ENCODE data around the gene LRRTM4. TPM values are rescaled to one million over a fixed set of nuclear protein-coding genes. Genes with fewer than 3 reads are reported as not detected.

Gene LRRTM4
- polyA plus RNA-seq, 1 donor from 2014 or later = 37.1 TPM

DNA sequence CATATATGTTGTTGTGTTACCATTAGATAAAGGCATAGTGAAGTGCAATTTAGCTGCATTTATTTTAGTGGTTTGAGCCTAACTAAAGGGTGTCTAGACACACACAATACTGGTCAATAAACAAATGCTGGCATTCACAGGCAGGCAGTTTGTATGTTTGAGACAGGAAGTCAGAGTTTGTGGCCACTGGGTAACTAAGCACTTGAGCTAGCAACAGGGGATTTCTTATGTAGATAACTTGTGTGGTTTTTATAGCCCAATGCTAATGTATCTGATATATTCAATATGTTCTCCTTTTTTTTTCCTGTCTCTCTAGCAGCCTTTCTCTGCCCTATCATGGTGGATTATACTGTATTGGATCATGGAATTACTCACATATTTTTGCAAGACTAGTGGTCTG lies 38.1 kb downstream of the LRRTM4 start:
- Histone ChIP-seq H3K27me3 (ENCODE audit: insufficient read depth, low read depth, low read length) (no peaks in the 10 kb centered on the region), H3K9ac (ENCODE audit: low read length) (no peak overlapping the region), H3F3A (ENCODE audit: insufficient read depth, low read length, poor library complexity, severe bottlenecking) (no peaks in the 10 kb centered on the region), H2AFZ (ENCODE audit: low read depth, low read length) (no peak overlapping the region), H3K79me2 (replicated peaks; ENCODE audit: insufficient read depth, low read length) (no peaks in the 10 kb centered on the region), H3K9me2 (ENCODE audit: insufficient read depth, low read length) (no peaks in the 10 kb centered on the region), H3K4me2 (ENCODE audit: low read length) (no peak overlapping the region), H4K20me1 (ENCODE audit: insufficient read depth) (no peaks in the 10 kb centered on the region), H3K36me3 (ENCODE audit: insufficient read depth, low read length) (no peaks in the 10 kb centered on the region), H3K4me3 (ENCODE audit: low read length) (no peak overlapping the region), H3K9me3 (ENCODE audit: low read length) (no peaks in the 10 kb centered on the region), H3K27ac (ENCODE audit: low read length) (no peak overlapping the region)
- TF ChIP-seq MXI1 (conservative IDR thresholded peaks at IDR 0.05; ENCODE audit: poor library complexity, severe bottlenecking) (no peak), TAF1 (IDR thresholded peaks at IDR 0.05; ENCODE audit: low read depth) (no peak), EP300 (conservative IDR thresholded peaks at IDR 0.05; ENCODE audit: poor library complexity, severe bottlenecking) (no peak), POLR2AphosphoS5 (IDR thresholded peaks at IDR 0.05) (no peak), EZH2 (IDR thresholded peaks at IDR 0.05; ENCODE audit: borderline replicate concordance, insufficient read depth, low read length, poor library complexity, severe bottlenecking) (no peak), RAD21 (conservative IDR thresholded peaks at IDR 0.05) (no peak), SMC3 (conservative IDR thresholded peaks at IDR 0.05; ENCODE audit: poor library complexity) (no peak)
- TF ChIP-seq, protein P1, sequence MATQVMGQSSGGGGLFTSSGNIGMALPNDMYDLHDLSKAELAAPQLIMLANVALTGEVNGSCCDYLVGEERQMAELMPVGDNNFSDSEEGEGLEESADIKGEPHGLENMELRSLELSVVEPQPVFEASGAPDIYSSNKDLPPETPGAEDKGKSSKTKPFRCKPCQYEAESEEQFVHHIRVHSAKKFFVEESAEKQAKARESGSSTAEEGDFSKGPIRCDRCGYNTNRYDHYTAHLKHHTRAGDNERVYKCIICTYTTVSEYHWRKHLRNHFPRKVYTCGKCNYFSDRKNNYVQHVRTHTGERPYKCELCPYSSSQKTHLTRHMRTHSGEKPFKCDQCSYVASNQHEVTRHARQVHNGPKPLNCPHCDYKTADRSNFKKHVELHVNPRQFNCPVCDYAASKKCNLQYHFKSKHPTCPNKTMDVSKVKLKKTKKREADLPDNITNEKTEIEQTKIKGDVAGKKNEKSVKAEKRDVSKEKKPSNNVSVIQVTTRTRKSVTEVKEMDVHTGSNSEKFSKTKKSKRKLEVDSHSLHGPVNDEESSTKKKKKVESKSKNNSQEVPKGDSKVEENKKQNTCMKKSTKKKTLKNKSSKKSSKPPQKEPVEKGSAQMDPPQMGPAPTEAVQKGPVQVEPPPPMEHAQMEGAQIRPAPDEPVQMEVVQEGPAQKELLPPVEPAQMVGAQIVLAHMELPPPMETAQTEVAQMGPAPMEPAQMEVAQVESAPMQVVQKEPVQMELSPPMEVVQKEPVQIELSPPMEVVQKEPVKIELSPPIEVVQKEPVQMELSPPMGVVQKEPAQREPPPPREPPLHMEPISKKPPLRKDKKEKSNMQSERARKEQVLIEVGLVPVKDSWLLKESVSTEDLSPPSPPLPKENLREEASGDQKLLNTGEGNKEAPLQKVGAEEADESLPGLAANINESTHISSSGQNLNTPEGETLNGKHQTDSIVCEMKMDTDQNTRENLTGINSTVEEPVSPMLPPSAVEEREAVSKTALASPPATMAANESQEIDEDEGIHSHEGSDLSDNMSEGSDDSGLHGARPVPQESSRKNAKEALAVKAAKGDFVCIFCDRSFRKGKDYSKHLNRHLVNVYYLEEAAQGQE (IDR thresholded peaks at IDR 0.05; ENCODE audit: borderline replicate concordance) = no peak
- TF ChIP-seq, protein P2, sequence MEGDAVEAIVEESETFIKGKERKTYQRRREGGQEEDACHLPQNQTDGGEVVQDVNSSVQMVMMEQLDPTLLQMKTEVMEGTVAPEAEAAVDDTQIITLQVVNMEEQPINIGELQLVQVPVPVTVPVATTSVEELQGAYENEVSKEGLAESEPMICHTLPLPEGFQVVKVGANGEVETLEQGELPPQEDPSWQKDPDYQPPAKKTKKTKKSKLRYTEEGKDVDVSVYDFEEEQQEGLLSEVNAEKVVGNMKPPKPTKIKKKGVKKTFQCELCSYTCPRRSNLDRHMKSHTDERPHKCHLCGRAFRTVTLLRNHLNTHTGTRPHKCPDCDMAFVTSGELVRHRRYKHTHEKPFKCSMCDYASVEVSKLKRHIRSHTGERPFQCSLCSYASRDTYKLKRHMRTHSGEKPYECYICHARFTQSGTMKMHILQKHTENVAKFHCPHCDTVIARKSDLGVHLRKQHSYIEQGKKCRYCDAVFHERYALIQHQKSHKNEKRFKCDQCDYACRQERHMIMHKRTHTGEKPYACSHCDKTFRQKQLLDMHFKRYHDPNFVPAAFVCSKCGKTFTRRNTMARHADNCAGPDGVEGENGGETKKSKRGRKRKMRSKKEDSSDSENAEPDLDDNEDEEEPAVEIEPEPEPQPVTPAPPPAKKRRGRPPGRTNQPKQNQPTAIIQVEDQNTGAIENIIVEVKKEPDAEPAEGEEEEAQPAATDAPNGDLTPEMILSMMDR (IDR thresholded peaks at IDR 0.05; ENCODE audit: poor library complexity, severe bottlenecking) = no peak

DNA sequence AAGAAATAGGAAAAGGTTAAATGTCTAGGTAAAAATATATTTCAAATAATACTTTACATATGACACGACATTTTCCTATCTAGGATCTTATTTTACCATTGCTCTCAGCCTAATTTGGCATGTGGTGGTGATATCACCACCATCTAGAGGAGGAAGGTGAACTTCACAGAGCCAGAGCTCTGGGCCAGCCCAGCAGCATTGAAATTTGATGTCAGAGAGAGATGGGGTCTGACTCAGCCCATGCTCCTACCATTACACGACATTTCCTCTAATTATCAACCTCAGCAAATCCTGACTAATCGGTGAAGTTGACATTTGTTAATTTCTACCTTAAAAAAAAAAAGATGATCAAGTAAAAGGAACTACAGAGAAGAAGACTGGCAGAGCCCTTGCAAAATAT lies 42.3 kb downstream of the LRRTM4 start:
- TF ChIP-seq EP300 (conservative IDR thresholded peaks at IDR 0.05; ENCODE audit: poor library complexity, severe bottlenecking) (no peak), SMC3 (conservative IDR thresholded peaks at IDR 0.05; ENCODE audit: poor library complexity) (no peak), EZH2 (IDR thresholded peaks at IDR 0.05; ENCODE audit: borderline replicate concordance, insufficient read depth, low read length, poor library complexity, severe bottlenecking) (no peak), RAD21 (conservative IDR thresholded peaks at IDR 0.05) (no peak), TAF1 (IDR thresholded peaks at IDR 0.05; ENCODE audit: low read depth) (no peak), POLR2AphosphoS5 (IDR thresholded peaks at IDR 0.05) (no peak), MXI1 (conservative IDR thresholded peaks at IDR 0.05; ENCODE audit: poor library complexity, severe bottlenecking) (no peak)
- TF ChIP-seq, protein P2 (IDR thresholded peaks at IDR 0.05; ENCODE audit: poor library complexity, severe bottlenecking) = no peak
- TF ChIP-seq, protein P1 (IDR thresholded peaks at IDR 0.05; ENCODE audit: borderline replicate concordance) = no peak
- no peaks in the 10 kb centered on the region for H3K27me3 ChIP-seq (ENCODE audit: insufficient read depth, low read depth, low read length)
- H3K9me2 ChIP-seq (ENCODE audit: insufficient read depth, low read length) = no peaks in the 10 kb centered on the region
- no peak overlapping the region for H3K4me2 ChIP-seq (ENCODE audit: low read length)
- H3K9me3 ChIP-seq (ENCODE audit: low read length) = no peaks in the 10 kb centered on the region
- no peaks in the 10 kb centered on the region for H3K79me2 ChIP-seq (replicated peaks; ENCODE audit: insufficient read depth, low read length)
- no peak overlapping the region for H3K27ac ChIP-seq (ENCODE audit: low read length)
- H3K4me3 ChIP-seq (ENCODE audit: low read length) = no peak overlapping the region
- H2AFZ ChIP-seq (ENCODE audit: low read depth, low read length) = no peak overlapping the region
- no peaks in the 10 kb centered on the region for H3F3A ChIP-seq (ENCODE audit: insufficient read depth, low read length, poor library complexity, severe bottlenecking)
- no peak overlapping the region for H3K9ac ChIP-seq (ENCODE audit: low read length)
- no peaks in the 10 kb centered on the region for H3K36me3 ChIP-seq (ENCODE audit: insufficient read depth, low read length)
- no peaks in the 10 kb centered on the region for H4K20me1 ChIP-seq (ENCODE audit: insufficient read depth)
